H1 (cell line): Measurements from ENCODE around the gene NMNAT3. TPM values are rescaled to one million over a fixed set of nuclear protein-coding genes. Genes with fewer than 3 reads are reported as not detected.

Source experiments
- CTCF ChIA-PET: fragments of 300-600 bp; sonication (Branson Sonifier 250); formaldehyde crosslinking; loops from one replicate; lab custom pipeline; 2021; ENCODE audit not compliant: partially characterized antibody; lab: Charles Lee
- POLR2A ChIA-PET: fragments of 300-600 bp; sonication (Branson Sonifier 250); formaldehyde crosslinking; loops from one replicate; lab custom pipeline; 2021; ENCODE audit warnings: inconsistent platforms; ENCODE audit not compliant: partially characterized antibody; lab: Charles Lee
- DNase-seq, 2 experiments: peaks; one replicate each; pipeline versions ENCODE4 v3.0.0 to v3.0.0-alpha.2; 2010 to 2022; ENCODE audit warnings: low spot score in 2 of 2, low read depth in 1 of 2, mixed read lengths in 1 of 2
- FAIRE-seq: peaks from 2 replicates; lab custom pipeline; 2011; peaks lifted over from hg19 to GRCh38; lab: Jason Lieb, UNC
- H2AFZ ChIP-seq: 2 replicates; pipeline ENCODE4 v1.8.1; 2012; ENCODE audit warnings: low read length, inconsistent platforms
- H2AK5ac ChIP-seq: 2 replicates; pipeline ENCODE4 v1.6.1; 2013; ENCODE audit warnings: low read depth, low read length
- H2BK120ac ChIP-seq: replicated peaks from 2 replicates; pipeline ENCODE3; 2013; ENCODE audit warnings: low read depth, low read length, inconsistent platforms
- H2BK12ac ChIP-seq: 2 replicates; pipeline ENCODE4 v1.6.1; 2013; ENCODE audit warnings: low read depth, low read length
- H2BK15ac ChIP-seq: 2 replicates; pipeline ENCODE4 v1.6.1; 2013; ENCODE audit warnings: low read length
- H2BK20ac ChIP-seq: 2 replicates; pipeline ENCODE4 v1.6.1; 2013; ENCODE audit warnings: low read length
- H2BK5ac ChIP-seq: 2 replicates; pipeline ENCODE4 v1.6.1; 2013; ENCODE audit warnings: low read depth, low read length
- H3K14ac ChIP-seq: 2 replicates; pipeline ENCODE4 v1.6.1; 2013; ENCODE audit warnings: inconsistent platforms; ENCODE audit not compliant: insufficient read length
- H3K18ac ChIP-seq: 2 replicates; pipeline ENCODE4 v1.6.1; 2013; ENCODE audit warnings: low read length; ENCODE audit errors: extremely low read depth
- H3K23ac ChIP-seq: 2 replicates; pipeline ENCODE4 v1.6.1; 2013; ENCODE audit warnings: inconsistent platforms; ENCODE audit not compliant: insufficient read length
- H3K23me2 ChIP-seq: 2 replicates; pipeline ENCODE4 v1.6.1; 2013; ENCODE audit warnings: low read depth, low read length
- H3K27ac ChIP-seq: 2 replicates; pipeline ENCODE4 v1.6.1; 2011; ENCODE audit warnings: low read depth, low read length, inconsistent platforms
- H3K27me3 ChIP-seq, 4 experiments: replicated peaks in 1 of 4; 1 replicate in 1 of 4; 2 replicates in 3 of 4; pipeline versions ENCODE4 v1.6.1 to v1.8.1; 2011 to 2013; ENCODE audit warnings: low read length in 3 of 4, mild to moderate bottlenecking in 3 of 4, inconsistent platforms in 2 of 4, mixed read lengths in 2 of 4, moderate library complexity in 1 of 4; ENCODE audit not compliant: control insufficient read depth in 3 of 4, insufficient read depth in 3 of 4; ENCODE audit errors: extremely low read depth in 1 of 4
- H3K36me3 ChIP-seq, 4 experiments: 2 replicates each; pipeline versions ENCODE4 v1.6.1 to v1.8.1; 2011 to 2013; ENCODE audit warnings: mild to moderate bottlenecking in 4 of 4, low read length in 3 of 4, moderate library complexity in 2 of 4, control low read depth in 1 of 4, inconsistent platforms in 1 of 4; ENCODE audit not compliant: insufficient read depth in 4 of 4, control insufficient read depth in 2 of 4
- H3K4ac ChIP-seq: replicated peaks from 2 replicates; pipeline ENCODE3; 2013; ENCODE audit warnings: low read length, low read depth, mixed read lengths, inconsistent platforms; ENCODE audit not compliant: insufficient read length
- H3K4me1 ChIP-seq, 4 experiments: replicated peaks in 1 of 4; 1 replicate in 1 of 4; 2 replicates in 3 of 4; pipeline versions ENCODE4 v1.6.1 to v1.8.1; 2011 to 2013; ENCODE audit warnings: low read length in 3 of 4, inconsistent platforms in 2 of 4, mixed read lengths in 1 of 4; ENCODE audit not compliant: insufficient read depth in 4 of 4, control insufficient read depth in 3 of 4
- H3K4me2 ChIP-seq, 2 experiments: 2 replicates each; pipeline versions ENCODE4 v1.6.1 to v1.8.1; 2011 to 2013; ENCODE audit warnings: low read depth in 2 of 2, low read length in 2 of 2, control low read depth in 1 of 2, inconsistent platforms in 1 of 2, mild to moderate bottlenecking in 1 of 2; ENCODE audit not compliant: insufficient read depth in 1 of 2
- H3K4me3 ChIP-seq, 4 experiments: fragments of 200-600, 300-600 bp in 1 of 4; sonication (generic), shearing (Covaris generic), sonication (Bioruptor Twin) in 1 of 4; 2 replicates each; pipeline versions ENCODE4 v1.5.1 to v1.8.1; 2011 to 2016; ENCODE audit warnings: low read length in 4 of 4, low read depth in 3 of 4, control low read depth in 2 of 4, inconsistent platforms in 2 of 4, mild to moderate bottlenecking in 2 of 4, mixed read lengths in 1 of 4, moderate library complexity in 1 of 4; ENCODE audit not compliant: insufficient read depth in 2 of 4; ENCODE audit errors: extremely low read depth in 1 of 4
- H3K56ac ChIP-seq: replicated peaks from 2 replicates; pipeline ENCODE3; 2013; ENCODE audit warnings: low read depth, mild to moderate bottlenecking, mixed read lengths, low read length, inconsistent platforms; ENCODE audit not compliant: insufficient read length
- H3K79me1 ChIP-seq: 2 replicates; pipeline ENCODE4 v1.6.1; 2013; ENCODE audit warnings: low read depth, low read length, control low read depth
- H3K79me2 ChIP-seq, 2 experiments: 2 replicates each; pipeline versions ENCODE4 v1.6.1 to v1.8.1; 2012 to 2013; ENCODE audit warnings: low read length in 2 of 2, mild to moderate bottlenecking in 2 of 2, inconsistent platforms in 1 of 2; ENCODE audit not compliant: insufficient read depth in 2 of 2, control insufficient read depth in 1 of 2
- H3K9ac ChIP-seq, 4 experiments: replicated peaks in 1 of 4; 1 replicate in 1 of 4; 2 replicates in 3 of 4; pipeline versions ENCODE4 v1.6.1 to v1.8.1; 2011 to 2013; ENCODE audit warnings: low read depth in 3 of 4, low read length in 3 of 4, control low read depth in 2 of 4, mild to moderate bottlenecking in 2 of 4, moderate library complexity in 2 of 4, inconsistent platforms in 1 of 4; ENCODE audit errors: extremely low read depth in 1 of 4
- H3K9me3 ChIP-seq, 2 experiments: 2 replicates each; pipeline versions ENCODE4 v1.6.1 to v1.8.1; 2012 to 2013; ENCODE audit warnings: mild to moderate bottlenecking in 2 of 2, moderate library complexity in 2 of 2, control low read depth in 1 of 2, inconsistent platforms in 1 of 2, low read depth in 1 of 2, low read length in 1 of 2, mixed read lengths in 1 of 2; ENCODE audit not compliant: insufficient read depth in 2 of 2
- H4K20me1 ChIP-seq, 2 experiments: replicated peaks in 1 of 2; 2 replicates each; pipeline versions ENCODE3 to v1.8.1; 2011 to 2013; ENCODE audit warnings: inconsistent platforms in 2 of 2, low read length in 2 of 2, mild to moderate bottlenecking in 1 of 2; ENCODE audit not compliant: insufficient read depth in 2 of 2, control insufficient read depth in 1 of 2
- H4K5ac ChIP-seq: 2 replicates; pipeline ENCODE4 v1.6.1; 2013; ENCODE audit warnings: low read length, low read depth, mixed read lengths, inconsistent platforms; ENCODE audit not compliant: insufficient read length
- H4K8ac ChIP-seq: 2 replicates; pipeline ENCODE4 v1.8.0; 2013; ENCODE audit warnings: mild to moderate bottlenecking, moderate library complexity, low read length, inconsistent platforms; ENCODE audit not compliant: insufficient read depth; ENCODE audit errors: extremely low read depth
- H4K91ac ChIP-seq: replicated peaks from 2 replicates; pipeline ENCODE3; 2013; ENCODE audit warnings: low read length, mixed read lengths, inconsistent platforms; ENCODE audit not compliant: insufficient read length
- CBX8 ChIP-seq: fragments of 300-800, 300-1000 bp; sonication (generic); IDR thresholded peaks from 2 replicates; pipeline ENCODE4 v1.7.1; 2016; ENCODE audit warnings: low read depth, low read length, borderline replicate concordance
- CHD1 ChIP-seq: IDR thresholded peaks from 2 replicates; pipeline ENCODE4 v1.6.1; 2012; ENCODE audit warnings: low read depth, low read length, improper control_type of control experiment
- EP300 ChIP-seq, 2 experiments: IDR thresholded peaks; 1 replicate in 1 of 2; 2 replicates in 1 of 2; pipeline ENCODE4 v1.6.1; 2011 to 2012; ENCODE audit warnings: low read depth in 2 of 2, low read length in 2 of 2, mild to moderate bottlenecking in 2 of 2, borderline replicate concordance in 1 of 2, inconsistent platforms in 1 of 2, moderate library complexity in 1 of 2
- JUN ChIP-seq: IDR thresholded peaks from 2 replicates; pipeline ENCODE4 v1.6.1; 2011; ENCODE audit warnings: low read depth, mild to moderate bottlenecking, improper control_type of control experiment, low read length
- KDM5A ChIP-seq: fragments of 200-600 bp; IDR thresholded peaks from 2 replicates; pipeline ENCODE4 v1.7.1; 2012; ENCODE audit warnings: mild to moderate bottlenecking, low read length, inconsistent platforms, mixed read lengths
- RFX5 ChIP-seq: IDR thresholded peaks from 2 replicates; pipeline ENCODE4 v1.6.1; 2011; ENCODE audit warnings: low read depth, low read length, improper control_type of control experiment, borderline replicate concordance
- SIX5 ChIP-seq: IDR thresholded peaks from 2 replicates; pipeline ENCODE4 v1.6.1; 2011; ENCODE audit warnings: mild to moderate bottlenecking, low read depth, low read length
- SP1 ChIP-seq: IDR thresholded peaks from 2 replicates; pipeline ENCODE4 v1.6.1; 2011; ENCODE audit warnings: low read depth, low read length
- SUZ12 ChIP-seq: fragments of 200-600 bp; sonication (generic); IDR thresholded peaks from 2 replicates; pipeline ENCODE4 v1.6.1; 2012; ENCODE audit warnings: mild to moderate bottlenecking, inconsistent platforms, low read length, moderate library complexity, mixed read lengths
- TAF7 ChIP-seq: optimal IDR thresholded peaks from 2 replicates; pipeline ENCODE3; 2011; ENCODE audit warnings: low read depth, mild to moderate bottlenecking, inconsistent platforms, low read length, moderate library complexity, borderline replicate concordance
- TBP ChIP-seq: IDR thresholded peaks from 2 replicates; pipeline ENCODE4 v1.6.1; 2011; ENCODE audit warnings: low read depth, low read length, improper control_type of control experiment
- WGBS, 2 experiments: shearing (Covaris generic) in 1 of 2; methylation state at CpG; one replicate each; pipeline versions ENCODE4 v1.1.6 to v1.1.7; 2013 to 2015; ENCODE audit warnings: low lambda C conversion rate in 2 of 2, mixed read lengths in 2 of 2, inconsistent platforms in 1 of 2, low coverage in 1 of 2, missing lambda C conversion rate in 1 of 2; ENCODE audit not compliant: insufficient replicate concordance in 2 of 2, insufficient coverage in 1 of 2, insufficient read length in 1 of 2; ENCODE audit errors: extremely low coverage in 1 of 2, missing lambda C conversion rate in 1 of 2; 5-methylcytosine and 5-hydroxymethylcytosine counted together
- polyA plus RNA-seq, 7 experiments: library from polyadenylated mRNA; depleted of rRNA in 3 of 7; stranded (reverse) in 5 of 7; unstranded in 2 of 7; fragments of >200 nt in 5 of 7; fragments of 200-250 nt in 2 of 7; gene quantifications; 1 replicate in 5 of 7; 2 replicates in 1 of 7; 4 replicates in 1 of 7; pipeline versions ENCODE4 v1.2.1 to v1.2.3, GENCODE V29; 2011 to 2013; ENCODE audit warnings: missing spikeins in 2 of 7, mixed read lengths in 2 of 7
- total RNA-seq: library from RNA; stranded (reverse); fragmentation: NEBNext Ultra II Directional; extraction: Animal tissue kit (Norgen Biotek cat#: 25700); gene quantifications from 2 replicates; pipeline ENCODE4 v1.2.1, GENCODE V29; 2021
- TF ChIP-seq, protein P1 (sequence below): IDR thresholded peaks from 2 replicates; pipeline ENCODE4 v1.6.1; 2012; ENCODE audit warnings: low read length, inconsistent platforms

The NMNAT3 gene
- total and polyA plus RNA-seq, 2 of the 8 experiments (the other 6 are each of a cell fraction or from before 2014, with no cell fraction given): 4.2 to 4.3 TPM

DNA sequence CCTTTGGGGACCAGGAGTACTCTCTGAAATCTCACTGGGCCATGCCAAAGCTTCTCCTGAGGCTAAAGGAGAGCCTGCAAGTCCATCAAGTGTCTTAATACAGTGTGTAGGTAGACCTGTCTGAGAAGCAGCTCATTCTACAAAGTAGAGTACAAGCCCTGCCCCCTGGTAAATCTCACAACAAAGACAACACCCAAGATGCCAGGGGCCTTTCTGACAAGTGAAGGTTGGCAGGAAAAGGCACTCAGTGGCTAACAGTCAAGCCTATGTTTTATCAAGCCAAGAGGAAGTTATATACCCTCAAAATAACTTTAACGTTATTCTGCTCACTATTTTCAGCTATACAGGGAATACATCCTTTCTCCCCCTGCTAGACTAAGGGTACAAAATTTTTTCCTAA lies 58.3 kb downstream of the NMNAT3 start:
- Histone ChIP-seq H2BK5ac (no peak overlapping the region), H3K4me1 (no peaks in the 10 kb centered on the region), H3K4me3 (no peak overlapping the region), H3K4ac (no peak overlapping the region), H3K79me2 (no peaks in the 10 kb centered on the region), H3K9ac (no peak overlapping the region), H3K23me2 (no peaks in the 10 kb centered on the region; the same call in 1 of the 2 replicates), H2BK12ac (no peak overlapping the region), H3K9me3 (no peaks in the 10 kb centered on the region), H3K14ac (no peak overlapping the region), H2BK15ac (no peak overlapping the region), H3K18ac (no peak overlapping the region), H3K56ac (no peak overlapping the region), H3K79me1 (no peaks in the 10 kb centered on the region), H4K8ac (no peak overlapping the region), H3K4me2 (no peak overlapping the region), H4K20me1 (no peaks in the 10 kb centered on the region), H4K5ac (no peak overlapping the region), H2AFZ (no peak overlapping the region), H2AK5ac (no peak overlapping the region), H2BK120ac (no peak overlapping the region), H4K91ac (no peak overlapping the region), H2BK20ac (no peak overlapping the region), H3K23ac (no peak overlapping the region), H3K27me3 (no peaks in the 10 kb centered on the region), H3K36me3 (no peaks in the 10 kb centered on the region), H3K27ac (no peak overlapping the region)
- WGBS, 2 experiments: 100% methylated on average over 1 of the region's 1 CpG; no CpG with 5 or more reads in 1 of the 2 experiments
- POLR2A ChIA-PET: no interaction called here
- no peak for DNase-seq
- TF ChIP-seq JUN: no peak
- TF ChIP-seq, protein P1, sequence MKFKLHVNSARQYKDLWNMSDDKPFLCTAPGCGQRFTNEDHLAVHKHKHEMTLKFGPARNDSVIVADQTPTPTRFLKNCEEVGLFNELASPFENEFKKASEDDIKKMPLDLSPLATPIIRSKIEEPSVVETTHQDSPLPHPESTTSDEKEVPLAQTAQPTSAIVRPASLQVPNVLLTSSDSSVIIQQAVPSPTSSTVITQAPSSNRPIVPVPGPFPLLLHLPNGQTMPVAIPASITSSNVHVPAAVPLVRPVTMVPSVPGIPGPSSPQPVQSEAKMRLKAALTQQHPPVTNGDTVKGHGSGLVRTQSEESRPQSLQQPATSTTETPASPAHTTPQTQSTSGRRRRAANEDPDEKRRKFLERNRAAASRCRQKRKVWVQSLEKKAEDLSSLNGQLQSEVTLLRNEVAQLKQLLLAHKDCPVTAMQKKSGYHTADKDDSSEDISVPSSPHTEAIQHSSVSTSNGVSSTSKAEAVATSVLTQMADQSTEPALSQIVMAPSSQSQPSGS: no peak
- TF ChIP-seq CBX8: no peak
- no peak for TF ChIP-seq TAF7
- TF ChIP-seq KDM5A: no peak
- no peak for TF ChIP-seq SIX5
- no peak for TF ChIP-seq SP1
- TF ChIP-seq CHD1: no peak
- no peak for TF ChIP-seq RFX5
- TF ChIP-seq EP300 (IDR thresholded peaks at IDR 0.05; ENCODE audit: borderline replicate concordance in 1 of 2, low read depth in 2 of 2, low read length in 2 of 2): no peak
- TF ChIP-seq TBP: no peak
- no peak for TF ChIP-seq SUZ12
- CTCF ChIA-PET: interaction anchor here (0.6 kb wide), 1 partner anchor 892 kb away, joined by 4 read pairs; no protein-coding TSS in a partner anchor
- no peak for FAIRE-seq
